ENCODE data around the gene ATF7. TPM values are rescaled to one million over a fixed set of nuclear protein-coding genes. Genes with fewer than 3 reads are reported as not detected.

Gene ATF7
- total RNA-seq, 2 experiments from 2014 or later = 13.3 to 14.3 TPM

DNA sequence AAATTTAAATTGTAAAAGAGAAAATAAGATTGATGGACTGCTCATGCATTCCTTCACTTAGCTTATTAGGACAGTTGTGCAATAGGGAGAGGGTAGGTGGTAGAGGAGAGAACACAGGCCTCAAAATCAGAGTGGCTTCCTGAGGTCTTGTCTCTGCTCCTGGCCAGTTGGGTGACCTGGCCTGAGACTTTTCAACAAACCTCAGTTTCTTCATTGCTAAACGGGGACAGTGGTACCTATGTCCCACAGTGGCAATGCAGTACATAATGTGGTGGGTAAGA lies 129.5 kb downstream of the ATF7 start:
- Histone ChIP-seq H3K27me3 (ENCODE audit: control insufficient read depth in 1 of 2, insufficient read depth in 2 of 2, low read length in 2 of 2) (no peaks in the 10 kb centered on the region), H3K4me1 (ENCODE audit: insufficient read depth, low read length) (peaks cover 55% of the 10 kb centered on the region), H3K4me3 (ENCODE audit: low read length) (no peak overlapping the region), H3K36me3 (ENCODE audit: insufficient read depth, low read length) (no peaks in the 10 kb centered on the region), H3K9me3 (ENCODE audit: control insufficient read depth in 1 of 2, insufficient read depth in 1 of 2, low read length in 2 of 2) (no peaks in the 10 kb centered on the region), H3K27ac (ENCODE audit: low read depth in 1 of 2, low read length in 2 of 2) (no peak overlapping the region)
- ChIA-PET CTCF (no interaction called here), POLR2A (no interaction called here)
- Mint-ChIP-seq H3K4me1 (ENCODE audit: low read depth) (peaks cover 71% of the 10 kb centered on the region), H3K9me3 (no peaks in the 10 kb centered on the region), H3K36me3 (ENCODE audit: low read depth) (peaks cover 21% of the 10 kb centered on the region), H3K27me3 (no peaks in the 10 kb centered on the region), H3K4me3 (peak overlapping the region; percentile 46), H3K27ac (peak overlapping the region; percentile 98)
- DNase-seq (no peak), ATAC-seq (ENCODE audit: poor library complexity) (no peak)
- intact Hi-C loops (cut with DNase I, micrococcal nuclease) = no loop called here
- TF ChIP-seq, protein P1, sequence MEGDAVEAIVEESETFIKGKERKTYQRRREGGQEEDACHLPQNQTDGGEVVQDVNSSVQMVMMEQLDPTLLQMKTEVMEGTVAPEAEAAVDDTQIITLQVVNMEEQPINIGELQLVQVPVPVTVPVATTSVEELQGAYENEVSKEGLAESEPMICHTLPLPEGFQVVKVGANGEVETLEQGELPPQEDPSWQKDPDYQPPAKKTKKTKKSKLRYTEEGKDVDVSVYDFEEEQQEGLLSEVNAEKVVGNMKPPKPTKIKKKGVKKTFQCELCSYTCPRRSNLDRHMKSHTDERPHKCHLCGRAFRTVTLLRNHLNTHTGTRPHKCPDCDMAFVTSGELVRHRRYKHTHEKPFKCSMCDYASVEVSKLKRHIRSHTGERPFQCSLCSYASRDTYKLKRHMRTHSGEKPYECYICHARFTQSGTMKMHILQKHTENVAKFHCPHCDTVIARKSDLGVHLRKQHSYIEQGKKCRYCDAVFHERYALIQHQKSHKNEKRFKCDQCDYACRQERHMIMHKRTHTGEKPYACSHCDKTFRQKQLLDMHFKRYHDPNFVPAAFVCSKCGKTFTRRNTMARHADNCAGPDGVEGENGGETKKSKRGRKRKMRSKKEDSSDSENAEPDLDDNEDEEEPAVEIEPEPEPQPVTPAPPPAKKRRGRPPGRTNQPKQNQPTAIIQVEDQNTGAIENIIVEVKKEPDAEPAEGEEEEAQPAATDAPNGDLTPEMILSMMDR (IDR thresholded peaks at IDR 0.05) = no peak

DNA sequence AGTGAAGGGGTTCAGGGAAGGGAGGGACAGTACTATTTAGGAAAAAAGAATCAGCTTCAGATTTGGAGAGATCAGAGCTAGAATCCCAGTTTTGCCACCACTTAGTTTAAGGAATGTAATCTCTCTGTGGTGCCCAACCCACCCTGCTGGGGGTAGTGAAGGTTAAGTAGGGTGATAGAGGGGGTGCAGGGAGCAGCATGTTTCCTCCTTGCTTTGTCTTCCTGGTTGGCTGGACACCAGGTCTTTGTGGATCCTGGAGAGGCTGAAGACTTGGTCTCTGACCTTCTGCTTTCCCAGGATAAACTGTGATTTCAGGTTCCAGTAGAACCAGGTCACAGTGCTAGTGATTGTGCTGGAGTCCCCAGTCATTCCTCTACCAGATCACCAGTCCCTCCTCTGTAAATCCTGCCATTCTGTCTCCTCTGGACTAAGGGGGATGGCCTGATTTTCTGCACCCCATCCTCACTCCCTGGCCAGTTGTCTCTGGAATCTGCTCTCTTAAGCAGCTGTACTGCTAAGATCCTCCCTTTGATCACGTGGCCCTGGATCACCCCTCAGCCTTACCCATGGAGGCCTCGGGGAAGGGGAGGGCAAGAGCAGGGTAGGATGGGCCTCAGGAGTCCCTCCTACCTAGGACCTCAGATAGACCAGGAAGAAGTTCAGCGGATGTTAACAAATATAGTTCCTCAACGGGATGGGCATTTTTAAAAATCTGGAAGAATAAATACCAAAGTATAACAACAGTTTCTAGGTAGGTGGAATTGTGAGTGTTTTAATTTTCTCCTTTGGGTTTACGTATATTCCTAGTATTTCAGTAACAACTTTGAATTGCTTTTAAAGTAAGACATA lies 130.1 kb downstream of the ATF7 start:
- Mint-ChIP-seq H3K4me1 (ENCODE audit: low read depth) (peaks cover 66% of the 10 kb centered on the region), H3K27ac (no peak overlapping the region), H3K4me3 (peak overlapping the region; percentile 46), H3K27me3 (no peaks in the 10 kb centered on the region), H3K36me3 (ENCODE audit: low read depth) (peaks cover 21% of the 10 kb centered on the region), H3K9me3 (no peaks in the 10 kb centered on the region)
- ATAC-seq (ENCODE audit: poor library complexity) (no peak), DNase-seq (no peak)
- Histone ChIP-seq H3K36me3 (ENCODE audit: insufficient read depth, low read length) (no peaks in the 10 kb centered on the region), H3K9me3 (ENCODE audit: control insufficient read depth in 1 of 2, insufficient read depth in 1 of 2, low read length in 2 of 2) (no peaks in the 10 kb centered on the region), H3K27me3 (ENCODE audit: control insufficient read depth in 1 of 2, insufficient read depth in 2 of 2, low read length in 2 of 2) (no peaks in the 10 kb centered on the region), H3K4me1 (ENCODE audit: insufficient read depth, low read length) (peaks cover 51% of the 10 kb centered on the region), H3K4me3 (ENCODE audit: low read length) (no peak overlapping the region), H3K27ac (ENCODE audit: low read depth in 1 of 2, low read length in 2 of 2) (no peak overlapping the region)
- CTCF ChIA-PET = no interaction called here
- intact Hi-C loops (cut with DNase I, micrococcal nuclease) = no loop called here
- TF ChIP-seq, protein P1 (IDR thresholded peaks at IDR 0.05) = no peak
- POLR2A ChIA-PET = interaction anchor here (1.5 kb wide), 1 partner anchor 10 kb away, joined by 3 read pairs; no protein-coding TSS in a partner anchor

DNA sequence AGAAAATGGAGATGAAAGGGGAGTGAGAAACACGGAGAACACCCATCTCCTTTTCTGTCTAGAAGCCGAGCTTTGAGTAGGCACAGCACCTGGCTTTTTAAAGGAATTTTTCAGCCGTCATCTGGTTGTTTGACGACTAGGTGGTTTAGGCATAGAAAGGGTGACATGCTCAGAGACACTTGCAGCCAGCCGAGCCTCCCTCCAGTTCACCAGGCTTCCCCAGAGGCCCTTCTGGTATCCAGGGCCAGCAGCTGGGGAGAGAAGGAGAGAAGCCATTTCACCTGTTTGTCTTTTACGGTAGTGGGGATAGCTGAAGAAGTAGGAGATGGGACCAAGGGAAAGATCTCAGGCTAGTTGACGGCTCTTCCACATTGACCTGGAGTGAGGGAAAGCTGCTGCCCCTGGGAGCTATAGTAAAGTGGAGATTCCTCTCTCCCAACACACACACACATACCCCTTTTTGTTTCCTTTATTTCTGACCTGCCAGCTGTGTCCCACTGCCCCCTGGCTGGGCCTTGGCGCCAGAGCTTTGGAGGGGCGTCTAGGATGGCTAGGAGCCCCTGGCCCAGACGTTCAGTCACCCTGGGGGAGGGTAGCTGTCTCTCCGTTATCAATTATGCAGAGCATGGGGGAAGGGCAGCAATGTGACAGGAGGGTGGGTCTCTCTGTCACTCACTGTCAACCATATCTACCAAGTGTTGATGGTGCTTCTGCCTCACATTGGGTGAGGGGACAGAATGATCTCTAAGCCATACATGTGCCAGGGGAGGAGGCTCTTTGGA lies 132.4 kb downstream of the ATF7 start:
- intact Hi-C loops (cut with DNase I, micrococcal nuclease) = no loop called here
- Mint-ChIP-seq H3K9me3 (no peaks in the 10 kb centered on the region), H3K4me1 (ENCODE audit: low read depth) (peaks cover 58% of the 10 kb centered on the region), H3K4me3 (peak overlapping the region; percentile 92), H3K36me3 (ENCODE audit: low read depth) (peaks cover 11% of the 10 kb centered on the region), H3K27me3 (no peaks in the 10 kb centered on the region), H3K27ac (peak overlapping the region; percentile 92)
- Histone ChIP-seq H3K36me3 (ENCODE audit: insufficient read depth, low read length) (no peaks in the 10 kb centered on the region), H3K9me3 (ENCODE audit: control insufficient read depth in 1 of 2, insufficient read depth in 1 of 2, low read length in 2 of 2) (no peaks in the 10 kb centered on the region), H3K27ac (ENCODE audit: low read depth in 1 of 2, low read length in 2 of 2) (peak overlapping the region; percentile 69 to 94), H3K27me3 (ENCODE audit: control insufficient read depth in 1 of 2, insufficient read depth in 2 of 2, low read length in 2 of 2) (no peaks in the 10 kb centered on the region), H3K4me3 (ENCODE audit: low read length) (peak overlapping the region; percentile 69), H3K4me1 (ENCODE audit: insufficient read depth, low read length) (peaks cover 36% of the 10 kb centered on the region)
- TF ChIP-seq, protein P1 (IDR thresholded peaks at IDR 0.05) = no peak
- DNase-seq (peak in 1 of 14 experiments; percentile 17), ATAC-seq (ENCODE audit: poor library complexity) (no peak)
- POLR2A ChIA-PET = interaction anchor here (0.7 to 2.0 kb wide), 8 partner anchors 11 to 274 kb away, joined by 3 to 6 read pairs (median 4); partner anchors contain the start of gene SP1
- CTCF ChIA-PET = interaction anchor here (0.9 to 1.7 kb wide), 5 partner anchors 15 to 173 kb away, joined by 3 to 4 read pairs (median 3); partner anchors contain the start of gene AAAS

Measured in CD4-positive, alpha-beta T cell (primary cell).